Keratinocyte (primary cell): ENCODE measurements around the gene RBFOX1.

Source experiments
- CTCF ChIP-seq, 3 experiments: IDR thresholded peaks in 1 of 3; conservative IDR thresholded peaks in 1 of 3; optimal IDR thresholded peaks in 1 of 3; 2 replicates in 2 of 3; 3 replicates in 1 of 3; pipeline versions ENCODE3 to v1.5.1; 2011; ENCODE audit warnings: low read length in 3 of 3, mild to moderate bottlenecking in 3 of 3, moderate library complexity in 2 of 3, control low read depth in 1 of 3, inconsistent platforms in 1 of 3; ENCODE audit not compliant: insufficient read depth in 2 of 3; ENCODE audit errors: extremely low read depth in 1 of 3
- EZH2 ChIP-seq: IDR thresholded peaks from one replicate; pipeline ENCODE4 v1.6.1; 2012; ENCODE audit warnings: inconsistent platforms, mild to moderate bottlenecking, low read length, moderate library complexity

GRCh38 chr16:7442050-7442449 is 109.4 kb downstream of the RBFOX1 start:
- TF ChIP-seq CTCF (optimal IDR thresholded peaks at IDR 0.05 in 1 of 3, IDR thresholded peaks at IDR 0.05 in 1 of 3, conservative IDR thresholded peaks at IDR 0.05 in 1 of 3; ENCODE audit: extremely low read depth in 1 of 3, insufficient read depth in 2 of 3, low read length in 3 of 3) (no peak), EZH2 (no peak)
